Stimulated activated CD4-positive, alpha-beta T cell treated with anti-CD3 and anti-CD28 coated beads, Interleukin-1b, Interleukin-23, amount 100 ng/mL, for 24 hours (primary cell): ENCODE data around the gene PCDHA1.
"Not testable (repeated sequence)": the region's sequence is repeated elsewhere in the genome, so short reads cannot be mapped to it uniquely, and the experiment has no call there.

Experiments
- DNase-seq, 4 experiments: peaks; one replicate each; pipeline ENCODE4 v3.0.0-alpha.2; 2020; ENCODE audit warnings: low read depth in 4 of 4, low spot score in 1 of 4

The PCDHA1 gene

DNA sequence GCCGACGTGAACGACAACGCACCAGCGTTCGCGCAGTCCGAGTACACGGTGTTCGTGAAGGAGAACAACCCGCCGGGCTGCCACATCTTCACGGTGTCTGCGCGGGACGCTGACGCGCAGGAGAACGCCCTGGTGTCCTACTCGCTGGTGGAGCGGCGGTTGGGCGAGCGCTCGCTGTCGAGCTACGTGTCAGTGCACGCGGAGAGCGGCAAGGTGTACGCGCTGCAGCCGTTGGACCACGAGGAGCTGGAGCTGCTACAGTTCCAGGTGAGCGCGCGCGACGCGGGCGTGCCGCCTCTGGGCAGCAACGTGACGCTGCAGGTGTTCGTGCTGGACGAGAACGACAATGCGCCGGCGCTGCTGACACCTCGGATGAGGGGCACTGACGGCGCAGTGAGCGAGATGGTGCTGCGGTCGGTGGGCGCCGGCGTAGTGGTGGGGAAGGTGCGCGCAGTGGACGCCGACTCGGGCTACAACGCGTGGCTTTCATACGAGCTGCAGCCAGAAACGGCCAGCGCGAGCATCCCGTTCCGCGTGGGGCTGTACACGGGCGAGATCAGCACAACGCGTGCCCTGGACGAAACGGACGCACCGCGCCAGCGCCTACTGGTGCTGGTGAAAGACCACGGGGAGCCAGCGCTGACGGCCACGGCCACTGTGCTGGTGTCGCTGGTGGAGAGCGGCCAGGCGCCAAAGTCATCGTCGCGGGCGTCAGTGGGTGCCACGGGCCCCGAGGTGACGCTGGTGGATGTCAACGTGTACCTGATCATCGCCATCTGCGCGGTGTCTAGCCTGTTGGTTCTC, 64.1 kb downstream of the PCDHA1 start:
- DNase-seq: not testable (repeated sequence)

DNA sequence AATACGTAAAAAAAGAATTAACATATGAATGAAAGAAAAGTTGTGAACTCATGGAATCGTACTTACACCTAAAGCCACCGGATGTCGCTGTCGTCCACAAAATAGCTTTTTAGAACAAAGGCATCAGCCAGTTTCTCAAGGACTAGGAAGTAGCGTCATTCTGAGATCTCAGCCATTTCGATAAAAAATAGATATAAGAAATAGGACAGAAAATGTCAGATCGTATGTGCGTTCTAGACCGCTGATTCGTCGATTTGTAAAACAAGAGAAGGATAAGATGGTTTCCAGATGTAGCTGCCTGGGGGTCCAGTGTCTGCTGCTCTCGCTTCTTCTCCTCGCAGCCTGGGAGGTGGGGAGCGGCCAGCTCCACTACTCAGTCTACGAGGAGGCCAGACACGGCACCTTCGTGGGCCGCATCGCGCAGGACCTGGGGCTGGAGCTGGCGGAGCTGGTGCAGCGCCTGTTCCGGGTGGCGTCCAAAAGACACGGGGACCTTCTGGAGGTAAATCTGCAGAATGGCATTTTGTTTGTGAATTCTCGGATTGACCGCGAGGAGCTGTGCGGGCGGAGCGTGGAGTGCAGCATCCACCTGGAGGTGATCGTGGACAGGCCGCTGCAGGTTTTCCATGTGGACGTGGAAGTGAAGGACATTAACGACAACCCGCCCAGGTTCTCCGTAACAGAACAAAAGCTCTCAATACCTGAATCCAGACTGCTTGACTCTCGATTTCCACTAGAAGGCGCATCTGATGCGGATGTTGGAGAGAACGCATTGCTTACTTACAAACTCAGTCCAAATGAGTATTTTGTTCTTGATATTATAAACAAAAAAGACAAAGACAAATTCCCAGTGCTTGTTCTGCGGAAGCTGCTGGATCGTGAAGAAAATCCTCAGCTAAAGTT, 70.1 kb downstream of the PCDHA1 start, which contains the start of gene PCDHA10:
TSS of gene PCDHA10 (plus strand) at position 126 of the 903 bp plus-strand sequence. CDS start at position 278, 152 bp downstream.
- no peak for DNase-seq

- no peak for DNase-seq
Measured at GRCh38 chr5:140857177-140857986, 71.4 kb downstream of the PCDHA1 start.

GRCh38 chr5:140857987-140858240, 72.0 kb downstream of the PCDHA1 start:
- DNase-seq: no peak

- DNase-seq: no peak
Measured at GRCh38 chr5:140862441-140863295, 76.7 kb downstream of the PCDHA1 start.

DNA sequence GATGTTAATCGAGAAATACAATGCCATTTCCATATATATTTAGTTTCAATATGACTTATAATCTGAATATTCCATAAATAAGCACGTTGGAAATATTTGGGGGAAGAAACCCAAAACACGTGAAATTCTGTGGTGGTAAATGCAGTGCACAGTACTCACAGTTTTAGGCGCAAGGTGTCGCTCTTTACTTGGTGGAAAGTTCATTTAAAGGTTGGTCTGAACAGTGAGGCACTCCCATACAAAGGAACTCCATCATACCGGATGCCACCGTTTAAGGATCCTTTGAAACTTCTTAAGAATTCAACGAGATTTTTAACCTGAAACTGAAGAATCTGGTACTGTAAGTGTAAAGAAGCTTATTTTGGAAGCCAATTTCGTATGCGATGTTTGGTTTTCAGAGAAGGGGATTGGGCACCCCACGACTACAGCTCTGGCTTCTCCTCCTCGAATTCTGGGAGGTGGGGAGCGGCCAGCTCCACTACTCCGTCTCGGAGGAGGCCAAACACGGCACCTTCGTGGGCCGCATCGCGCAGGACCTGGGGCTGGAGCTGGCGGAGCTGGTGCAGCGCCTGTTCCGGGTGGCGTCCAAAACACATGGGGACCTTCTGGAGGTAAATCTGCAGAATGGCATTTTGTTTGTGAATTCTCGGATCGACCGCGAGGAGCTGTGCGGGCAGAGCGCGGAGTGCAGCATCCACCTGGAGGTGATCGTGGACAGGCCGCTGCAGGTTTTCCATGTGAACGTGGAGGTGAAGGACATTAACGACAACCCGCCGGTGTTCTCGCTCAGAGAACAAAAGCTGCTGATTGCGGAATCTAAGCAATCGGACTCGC, 83.0 kb downstream of the PCDHA1 start, which contains the start of gene PCDHA11:
TSS of gene PCDHA11 (plus strand) at position 237 of the 834 bp plus-strand sequence. CDS start at position 384, 147 bp downstream.
- DNase-seq: no peak

DNA sequence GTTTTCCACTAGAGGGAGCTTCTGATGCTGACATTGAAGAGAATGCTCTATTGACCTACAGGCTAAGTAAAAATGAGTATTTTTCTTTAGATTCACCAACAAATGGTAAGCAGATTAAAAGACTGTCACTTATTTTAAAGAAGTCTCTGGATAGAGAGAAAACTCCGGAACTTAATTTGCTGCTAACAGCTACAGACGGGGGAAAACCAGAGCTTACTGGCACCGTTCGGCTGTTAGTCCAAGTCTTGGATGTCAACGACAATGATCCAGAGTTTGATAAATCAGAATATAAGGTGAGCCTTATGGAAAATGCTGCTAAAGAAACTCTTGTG, 83.6 kb downstream of the PCDHA1 start:
- DNase-seq: no peak

DNA sequence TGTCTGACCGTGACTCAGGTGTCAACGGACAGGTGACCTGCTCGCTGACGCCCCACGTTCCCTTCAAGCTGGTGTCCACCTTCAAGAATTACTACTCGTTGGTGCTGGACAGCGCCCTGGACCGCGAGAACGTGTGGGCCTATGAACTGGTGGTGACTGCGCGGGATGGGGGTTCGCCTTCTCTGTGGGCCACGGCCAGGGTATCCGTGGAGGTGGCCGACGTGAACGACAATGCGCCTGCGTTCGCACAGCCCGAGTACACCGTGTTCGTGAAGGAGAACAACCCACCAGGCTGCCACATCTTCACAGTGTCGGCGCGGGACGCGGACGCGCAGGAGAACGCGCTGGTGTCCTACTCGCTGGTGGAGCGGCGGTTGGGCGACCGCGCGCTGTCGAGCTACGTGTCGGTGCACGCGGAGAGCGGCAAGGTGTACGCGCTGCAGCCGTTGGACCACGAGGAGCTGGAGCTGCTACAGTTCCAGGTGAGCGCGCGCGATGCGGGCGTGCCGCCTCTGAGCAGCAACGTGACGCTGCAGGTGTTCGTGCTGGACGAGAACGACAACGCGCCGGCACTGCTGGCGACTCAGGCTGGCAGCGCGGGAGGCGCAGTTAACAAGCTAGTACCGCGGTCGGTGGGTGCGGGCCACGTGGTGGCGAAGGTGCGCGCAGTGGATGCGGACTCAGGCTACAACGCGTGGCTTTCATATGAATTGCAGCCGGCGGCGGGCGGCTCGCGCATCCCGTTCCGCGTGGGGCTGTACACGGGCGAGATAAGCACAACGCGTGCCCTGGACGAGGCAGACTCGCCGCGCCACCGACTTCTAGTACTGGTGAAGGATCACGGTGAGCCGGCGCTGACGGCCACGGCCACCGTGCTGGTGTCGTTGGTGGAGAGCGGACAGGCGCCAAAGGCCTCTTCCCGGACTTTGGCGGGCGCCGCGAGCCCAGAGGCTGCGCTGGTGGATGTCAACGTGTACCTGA, 84.6 kb downstream of the PCDHA1 start:
- no peak for DNase-seq

DNA sequence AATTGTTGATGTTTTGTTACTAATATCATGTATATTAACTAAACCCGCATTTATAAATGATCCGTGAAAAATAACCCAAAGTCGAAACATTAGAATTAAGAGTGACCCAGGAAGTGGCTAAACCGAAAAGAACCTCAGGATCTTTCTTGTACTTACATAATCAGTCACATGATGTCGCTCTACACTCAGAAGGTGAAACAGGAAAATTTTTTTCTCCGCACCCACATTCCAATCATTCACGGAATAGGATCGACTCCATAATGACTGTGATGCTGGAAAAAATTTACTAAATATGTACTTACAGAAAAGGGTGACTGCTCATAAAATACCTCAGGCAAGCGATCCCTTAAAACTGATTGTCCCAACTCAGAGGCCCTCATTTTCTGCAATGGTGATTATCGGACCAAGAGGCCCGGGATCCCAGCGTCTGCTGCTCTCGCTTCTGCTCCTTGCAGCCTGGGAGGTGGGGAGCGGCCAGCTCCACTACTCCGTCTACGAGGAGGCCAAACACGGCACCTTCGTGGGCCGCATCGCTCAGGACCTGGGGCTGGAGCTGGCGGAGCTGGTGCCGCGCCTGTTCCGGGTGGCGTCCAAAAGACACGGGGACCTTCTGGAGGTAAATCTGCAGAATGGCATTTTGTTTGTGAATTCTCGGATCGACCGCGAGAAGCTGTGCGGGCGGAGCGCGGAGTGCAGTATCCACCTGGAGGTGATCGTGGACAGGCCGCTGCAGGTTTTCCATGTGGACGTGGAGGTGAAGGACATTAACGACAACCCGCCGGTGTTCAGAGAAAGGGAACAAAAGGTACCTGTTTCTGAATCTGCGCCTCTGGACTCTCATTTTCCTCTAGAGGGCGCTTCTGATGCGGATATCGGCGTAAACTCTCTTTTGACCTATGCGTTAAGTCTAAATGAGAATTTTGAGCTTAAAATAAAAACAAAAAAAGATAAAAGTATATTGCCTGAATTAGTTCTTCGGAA, 89.4 kb downstream of the PCDHA1 start, which contains the start of gene PCDHA12:
TSS of gene PCDHA12 (plus strand) at position 224 of the 981 bp plus-strand sequence. CDS start at position 389, 165 bp downstream.
- DNase-seq: no peak

DNA sequence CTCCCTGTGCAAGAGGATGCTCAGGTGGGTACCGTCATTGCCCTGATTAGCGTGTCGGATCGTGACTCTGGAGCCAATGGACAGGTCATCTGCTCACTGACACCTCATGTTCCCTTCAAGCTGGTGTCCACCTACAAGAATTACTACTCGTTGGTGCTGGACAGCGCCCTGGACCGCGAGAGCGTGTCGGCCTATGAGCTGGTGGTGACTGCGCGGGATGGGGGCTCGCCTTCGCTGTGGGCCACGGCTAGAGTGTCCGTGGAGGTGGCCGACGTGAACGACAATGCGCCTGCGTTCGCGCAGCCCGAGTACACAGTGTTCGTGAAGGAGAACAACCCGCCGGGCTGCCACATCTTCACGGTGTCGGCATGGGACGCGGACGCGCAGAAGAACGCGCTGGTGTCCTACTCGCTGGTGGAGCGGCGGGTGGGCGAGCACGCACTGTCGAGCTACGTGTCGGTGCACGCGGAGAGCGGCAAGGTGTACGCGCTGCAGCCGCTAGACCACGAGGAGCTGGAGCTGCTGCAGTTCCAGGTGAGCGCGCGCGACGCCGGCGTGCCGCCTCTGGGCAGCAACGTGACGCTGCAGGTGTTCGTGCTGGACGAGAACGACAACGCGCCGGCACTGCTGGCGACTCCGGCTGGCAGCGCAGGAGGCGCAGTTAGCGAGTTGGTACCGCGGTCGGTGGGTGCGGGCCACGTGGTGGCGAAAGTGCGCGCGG, 90.8 kb downstream of the PCDHA1 start:
- DNase-seq: not testable (repeated sequence)

GRCh38 chr5:140877262-140877581, 91.3 kb downstream of the PCDHA1 start:
- no peak for DNase-seq

DNA sequence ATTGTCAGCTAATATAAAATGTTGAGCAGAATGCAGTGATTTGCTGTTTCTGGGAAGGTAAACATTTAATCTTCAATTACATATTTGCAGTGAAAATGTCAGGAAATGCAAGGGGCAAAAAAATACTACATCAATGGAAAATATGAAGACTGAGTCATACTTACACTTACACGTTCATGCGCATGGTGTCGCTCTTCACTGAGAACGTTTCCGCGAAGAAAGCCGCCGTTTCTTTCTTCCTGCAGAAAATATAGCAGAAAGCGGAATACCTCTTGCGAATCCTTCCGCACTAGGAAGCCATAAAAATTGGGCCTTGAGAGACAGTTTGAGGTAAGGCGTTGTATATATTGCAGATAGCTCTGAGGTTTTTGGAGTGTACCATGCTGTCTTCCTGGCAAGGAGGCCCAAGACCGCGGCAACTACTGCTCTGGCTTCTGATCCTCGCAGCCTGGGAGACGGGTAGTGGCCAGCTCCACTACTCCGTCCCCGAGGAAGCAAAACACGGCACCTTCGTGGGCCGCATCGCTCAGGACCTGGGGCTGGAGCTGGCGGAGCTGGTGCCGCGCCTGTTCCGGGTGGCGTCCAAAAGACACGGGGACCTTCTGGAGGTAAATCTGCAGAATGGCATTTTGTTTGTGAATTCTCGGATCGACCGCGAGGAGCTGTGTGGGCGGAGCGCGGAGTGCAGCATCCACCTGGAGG, 96.1 kb downstream of the PCDHA1 start, which contains the start of gene PCDHA13:
TSS of gene PCDHA13 (plus strand) at position 236 of the 702 bp plus-strand sequence. CDS start at position 381, 145 bp downstream.
- no peak for DNase-seq

- DNase-seq: no peak
Measured at GRCh38 chr5:140882591-140882899, 96.6 kb downstream of the PCDHA1 start.

GRCh38 chr5:140883373-140883772, 97.4 kb downstream of the PCDHA1 start:
- no peak for DNase-seq

DNA sequence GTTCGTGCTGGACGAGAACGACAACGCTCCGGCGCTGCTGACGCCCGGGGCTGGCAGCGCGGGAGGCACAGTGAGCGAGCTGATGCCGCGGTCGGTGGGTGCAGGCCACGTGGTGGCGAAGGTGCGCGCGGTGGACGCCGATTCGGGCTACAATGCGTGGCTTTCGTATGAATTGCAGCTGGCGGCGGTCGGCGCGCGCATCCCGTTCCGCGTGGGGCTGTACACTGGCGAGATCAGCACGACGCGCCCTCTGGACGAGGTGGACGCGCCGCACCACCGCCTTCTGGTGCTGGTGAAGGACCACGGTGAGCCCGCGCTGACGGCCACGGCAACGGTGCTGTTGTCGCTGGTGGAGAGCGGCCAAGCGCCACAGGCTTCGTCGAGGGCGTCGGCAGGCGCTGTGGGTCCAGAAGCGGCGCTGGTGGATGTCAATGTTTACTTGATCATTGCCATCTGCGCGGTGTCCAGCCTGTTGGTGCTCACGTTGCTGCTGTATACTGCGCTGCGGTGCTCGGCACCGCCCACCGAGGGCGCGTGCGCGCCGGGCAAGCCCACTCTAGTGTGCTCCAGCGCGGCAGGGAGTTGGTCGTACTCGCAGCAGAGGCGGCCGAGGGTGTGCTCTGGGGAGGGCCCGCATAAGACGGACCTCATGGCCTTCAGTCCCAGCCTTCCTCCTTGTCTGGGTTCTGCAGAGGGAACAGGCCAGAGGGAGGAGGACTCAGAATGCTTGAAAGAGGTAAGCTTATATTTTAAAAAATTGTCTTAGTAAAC, 98.2 kb downstream of the PCDHA1 start:
- no peak for DNase-seq
